LNCaP clone FGC (cell line): ENCODE results near the gene TXNDC2.

Source experiments
- DNase-seq: peaks from one replicate; pipeline ENCODE4 v3.0.0-alpha.2; 2011; ENCODE audit warnings: low read depth
- H3K4me3 ChIP-seq: 2 replicates; pipeline ENCODE4 v1.5.1; 2011; ENCODE audit warnings: mild to moderate bottlenecking, low read depth, low read length, control low read depth
- TF ChIP-seq, protein P1 (sequence below): IDR thresholded peaks from 2 replicates; pipeline ENCODE4 v1.5.1; 2012; ENCODE audit warnings: mild to moderate bottlenecking; ENCODE audit not compliant: control insufficient read depth, insufficient read depth; ENCODE audit errors: extremely low read depth

TXNDC2 gene

DNA sequence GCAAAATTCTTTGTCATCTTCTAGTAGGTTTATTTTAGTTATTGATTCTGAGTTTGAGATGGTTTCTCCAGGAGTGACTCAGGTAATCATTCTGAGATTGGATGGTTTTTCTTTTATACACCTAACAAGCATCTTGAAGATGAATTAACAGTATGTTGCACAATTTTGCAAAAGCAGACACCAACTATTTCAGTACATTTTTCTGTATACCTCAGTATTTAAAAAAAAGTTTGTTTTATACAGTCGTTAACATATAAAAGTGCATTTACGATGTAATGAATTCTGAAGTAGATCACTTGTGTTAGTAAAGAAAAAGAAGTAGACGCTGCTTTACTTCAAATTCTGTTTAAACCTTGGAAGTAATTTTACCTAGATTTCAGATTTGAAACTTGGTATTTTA is 31.0 kb downstream of the TXNDC2 start:
- TF ChIP-seq, protein P1, sequence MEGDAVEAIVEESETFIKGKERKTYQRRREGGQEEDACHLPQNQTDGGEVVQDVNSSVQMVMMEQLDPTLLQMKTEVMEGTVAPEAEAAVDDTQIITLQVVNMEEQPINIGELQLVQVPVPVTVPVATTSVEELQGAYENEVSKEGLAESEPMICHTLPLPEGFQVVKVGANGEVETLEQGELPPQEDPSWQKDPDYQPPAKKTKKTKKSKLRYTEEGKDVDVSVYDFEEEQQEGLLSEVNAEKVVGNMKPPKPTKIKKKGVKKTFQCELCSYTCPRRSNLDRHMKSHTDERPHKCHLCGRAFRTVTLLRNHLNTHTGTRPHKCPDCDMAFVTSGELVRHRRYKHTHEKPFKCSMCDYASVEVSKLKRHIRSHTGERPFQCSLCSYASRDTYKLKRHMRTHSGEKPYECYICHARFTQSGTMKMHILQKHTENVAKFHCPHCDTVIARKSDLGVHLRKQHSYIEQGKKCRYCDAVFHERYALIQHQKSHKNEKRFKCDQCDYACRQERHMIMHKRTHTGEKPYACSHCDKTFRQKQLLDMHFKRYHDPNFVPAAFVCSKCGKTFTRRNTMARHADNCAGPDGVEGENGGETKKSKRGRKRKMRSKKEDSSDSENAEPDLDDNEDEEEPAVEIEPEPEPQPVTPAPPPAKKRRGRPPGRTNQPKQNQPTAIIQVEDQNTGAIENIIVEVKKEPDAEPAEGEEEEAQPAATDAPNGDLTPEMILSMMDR = no peak
- H3K4me3 ChIP-seq = no peak overlapping the region
- DNase-seq = no peak

DNA sequence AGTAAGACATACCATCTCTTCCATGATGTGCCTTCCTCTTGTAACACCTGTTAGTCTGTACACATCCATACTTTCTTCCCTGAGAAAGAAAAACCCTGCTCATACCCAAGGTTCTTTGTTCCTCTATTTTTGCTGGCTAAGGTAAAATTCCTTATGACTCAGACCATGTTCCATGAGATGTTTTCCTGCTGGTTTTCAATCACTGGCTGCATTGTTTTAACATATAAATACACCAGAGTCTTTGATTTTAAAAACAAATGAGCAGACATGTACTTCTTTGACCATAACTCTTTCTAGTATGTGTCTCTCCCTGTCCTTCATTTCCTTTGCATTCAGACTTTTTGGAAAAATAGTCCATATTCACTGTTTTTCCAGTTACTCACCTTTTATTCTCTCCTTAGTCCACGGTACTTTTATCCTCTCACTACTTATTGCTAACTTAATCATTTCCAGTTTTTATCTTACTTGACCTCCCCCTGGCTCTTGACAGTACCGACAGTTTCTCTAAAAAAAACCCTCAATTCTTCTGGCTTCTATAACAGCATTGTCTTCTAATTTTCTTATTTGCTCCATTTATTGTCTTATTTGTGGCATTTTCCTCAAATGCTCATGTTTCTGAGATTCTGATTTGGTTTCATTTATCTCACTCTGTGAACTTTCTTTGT is 32.4 kb downstream of the TXNDC2 start:
- no peak overlapping the region for H3K4me3 ChIP-seq
- TF ChIP-seq, protein P1 = no peak
- DNase-seq = no peak

DNA sequence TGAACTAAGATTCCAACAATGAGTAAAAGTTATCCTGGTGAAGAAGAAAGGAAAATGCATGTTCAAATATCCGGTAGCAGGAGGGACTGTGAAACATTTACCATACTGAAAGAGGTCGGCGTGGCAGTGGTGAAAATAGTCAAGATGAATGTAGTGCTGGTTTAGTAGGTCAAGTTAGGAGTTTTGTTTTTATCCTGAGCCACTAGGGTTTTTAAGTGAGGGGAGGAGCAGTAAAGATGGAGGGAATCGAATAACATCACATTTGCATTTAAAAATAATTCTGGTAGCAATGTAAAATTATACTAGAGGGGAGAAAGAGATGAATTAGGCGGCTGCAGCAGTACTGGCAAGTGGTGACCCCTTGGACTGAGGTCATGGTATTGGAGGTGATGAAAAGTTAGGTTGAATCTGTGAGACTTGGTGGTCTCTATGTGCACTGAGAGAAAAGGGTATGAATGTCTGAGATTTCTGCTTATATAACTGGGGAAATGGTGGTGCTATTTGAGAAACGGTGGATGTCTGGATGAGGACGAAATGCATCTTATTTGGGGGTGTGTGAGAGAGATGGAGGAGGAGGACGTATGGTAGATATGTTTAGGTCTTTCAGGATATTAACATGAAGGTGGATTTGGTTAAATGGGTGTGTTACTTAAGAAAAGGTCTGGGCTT is 33.9 kb downstream of the TXNDC2 start:
- TF ChIP-seq, protein P1 = no peak
- H3K4me3 ChIP-seq = no peak overlapping the region
- DNase-seq = no peak

GRCh38 chr18:9922592-9923311 is 37.0 kb downstream of the TXNDC2 start:
- TF ChIP-seq, protein P1 = no peak
- no peak overlapping the region for H3K4me3 ChIP-seq
- DNase-seq = no peak

- DNase-seq = no peak
- H3K4me3 ChIP-seq = no peak overlapping the region
- TF ChIP-seq, protein P1 = no peak
These were observed 38.7 kb downstream of the TXNDC2 start for GRCh38 chr18:9924371-9924943.

- TF ChIP-seq, protein P1 = no peak
- no peak for DNase-seq
- H3K4me3 ChIP-seq = no peak overlapping the region
These were observed 39.6 kb downstream of the TXNDC2 start for GRCh38 chr18:9925369-9925768.
